OCI-LY3 (cell line): ENCODE measurements around the gene CDK12.

Source experiments
- EZH2phosphoT487 ChIP-seq: fragments of 200-600 bp; shearing (Covaris generic); IDR thresholded peaks from 2 replicates; pipeline ENCODE4 v1.6.1; 2018; ENCODE audit warnings: antibody characterized with exemption, mixed run types, low read depth
- TF ChIP-seq, protein P1 (sequence below): fragments of 200-600, 300-600 bp; sonication (generic); IDR thresholded peaks from 2 replicates; pipeline ENCODE4 v1.5.1; 2014; ENCODE audit warnings: antibody characterized with exemption, low read length, low read depth

DNA sequence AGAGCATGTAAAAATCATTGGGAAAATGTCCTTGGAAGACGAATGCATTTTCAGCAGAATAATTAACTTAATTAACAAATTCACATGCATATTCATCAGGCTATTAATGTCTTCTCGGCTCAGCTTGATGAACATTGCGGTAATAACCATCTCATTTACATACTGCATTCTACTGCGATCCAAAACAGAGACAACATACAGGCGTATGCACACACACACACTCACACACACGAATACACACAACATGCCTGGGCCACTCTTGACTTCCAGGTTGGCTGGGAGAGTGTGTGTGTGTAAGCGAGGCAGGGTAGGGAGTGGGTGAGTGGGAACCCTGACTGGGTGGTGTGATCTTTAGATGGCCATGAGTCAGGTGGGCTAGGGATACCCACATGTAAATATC is 101.7 kb downstream of the CDK12 start:
- TF ChIP-seq, protein P1, sequence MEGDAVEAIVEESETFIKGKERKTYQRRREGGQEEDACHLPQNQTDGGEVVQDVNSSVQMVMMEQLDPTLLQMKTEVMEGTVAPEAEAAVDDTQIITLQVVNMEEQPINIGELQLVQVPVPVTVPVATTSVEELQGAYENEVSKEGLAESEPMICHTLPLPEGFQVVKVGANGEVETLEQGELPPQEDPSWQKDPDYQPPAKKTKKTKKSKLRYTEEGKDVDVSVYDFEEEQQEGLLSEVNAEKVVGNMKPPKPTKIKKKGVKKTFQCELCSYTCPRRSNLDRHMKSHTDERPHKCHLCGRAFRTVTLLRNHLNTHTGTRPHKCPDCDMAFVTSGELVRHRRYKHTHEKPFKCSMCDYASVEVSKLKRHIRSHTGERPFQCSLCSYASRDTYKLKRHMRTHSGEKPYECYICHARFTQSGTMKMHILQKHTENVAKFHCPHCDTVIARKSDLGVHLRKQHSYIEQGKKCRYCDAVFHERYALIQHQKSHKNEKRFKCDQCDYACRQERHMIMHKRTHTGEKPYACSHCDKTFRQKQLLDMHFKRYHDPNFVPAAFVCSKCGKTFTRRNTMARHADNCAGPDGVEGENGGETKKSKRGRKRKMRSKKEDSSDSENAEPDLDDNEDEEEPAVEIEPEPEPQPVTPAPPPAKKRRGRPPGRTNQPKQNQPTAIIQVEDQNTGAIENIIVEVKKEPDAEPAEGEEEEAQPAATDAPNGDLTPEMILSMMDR: no peak
- no peak for TF ChIP-seq EZH2phosphoT487
